Heart left ventricle (tissue), 13 donors: ENCODE measurements around the gene CD48.

ENCODE experiments used
- CTCF ChIP-seq, 12 donors: fragments of 200-600 bp; sonication (generic) in 4 of 12; IDR thresholded peaks; one replicate each; pipeline versions ENCODE4 v1.5.0 to v1.8.0; 2018 to 2022; ENCODE audit warnings: antibody characterized with exemption in 12 of 12, mild to moderate bottlenecking in 5 of 12
- POLR2A ChIP-seq, 2 donors: fragments of 450-650 bp; IDR thresholded peaks; one replicate each; pipeline ENCODE4 v1.6.1; 2017; ENCODE audit warnings: antibody characterized with exemption in 2 of 2, mild to moderate bottlenecking in 2 of 2, moderate library complexity in 2 of 2
- donor health status: ischemic (EF 13 %, LVEDD 7.1; RV severe dilation, severe dysfunction).
- donor health status: DM: no; HTN: yes; CAD: no.
- donor health status: DM: no; HTN: no; CAD: no.
- donor health status: ischemic (EF 25% LVEDD 6.9; RV normal size, moderate dysfunction).
- donor health status: ischemic (EF 25% LVEDD 5.7; RV mildly dilated, moderate dysfunction).
- donor health status: ischemic (EF 35%, LVEDD 5.7; RV mildly dilated, moderate dysfunction).
- donor health status: nonischemic (EF 11% LVEDD 7.7; RV severe dilation, severe dysfunction).
- donor health status: DM: yes; HTN: yes; CAD: no.
- donor health status: PGD.
- donor health status: ischemic (EF 29% LVEDD 5.4; RV normal size, mild dysfunction).
- donor health status: nonischemic (EF 23%, LVEDD 6.1; RV moderate dilation, normal function).

DNA sequence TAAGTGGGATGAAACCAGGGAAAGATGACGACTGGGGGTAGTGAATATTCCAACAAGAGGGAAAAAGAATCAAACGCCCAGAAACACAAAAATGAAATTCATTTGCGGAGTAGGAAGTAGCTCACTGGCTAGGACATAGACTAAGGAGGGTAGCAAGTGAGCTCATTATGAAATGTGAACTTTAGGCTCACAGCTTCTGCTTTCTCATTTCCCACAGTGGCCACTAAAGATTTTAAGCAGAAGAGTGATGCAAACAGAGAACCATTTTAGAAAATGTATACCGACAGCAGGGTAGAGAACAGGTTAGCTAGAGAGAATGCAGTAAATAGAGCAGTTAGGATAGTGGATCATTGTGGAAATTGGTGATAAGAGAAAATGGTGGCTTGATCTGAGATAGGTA, 3.5 kb downstream of the CD48 start:
- no peak for TF ChIP-seq CTCF (IDR thresholded peaks at IDR 0.05)
- no peak for TF ChIP-seq POLR2A (IDR thresholded peaks at IDR 0.05)
